Spleen (tissue), 7 donors: ENCODE measurements around the gene LYRM7.

Source experiments
- POLR2A ChIP-seq, 3 donors: fragments of 450-650 bp; IDR thresholded peaks; one replicate each; pipeline ENCODE4 v1.5.1; 2017; ENCODE audit warnings: antibody characterized with exemption in 3 of 3, mild to moderate bottlenecking in 1 of 3
- POLR2AphosphoS5 ChIP-seq, 3 donors: sonication (generic); formaldehyde crosslinking; IDR thresholded peaks; one replicate each; pipeline ENCODE4 v1.5.1; 2017; ENCODE audit warnings: antibody characterized with exemption in 3 of 3
- TF ChIP-seq, protein P1 (sequence below), 11 experiments: fragments of 200-600 bp in 7 of 11; fragments of 450-650 bp in 4 of 11; sonication (generic) in 4 of 11; IDR thresholded peaks in 8 of 11; conservative IDR thresholded peaks in 3 of 11; 1 replicate in 7 of 11; 2 replicates in 4 of 11; pipeline versions ENCODE4 v1.4.0 to v1.8.0; 2016 to 2021; ENCODE audit warnings: antibody characterized with exemption in 11 of 11, inconsistent platforms in 4 of 11, mild to moderate bottlenecking in 1 of 11
- donor health status: DM: no; HTN: no; CAD: no; lungs with moderate emphysema.
- donor health status: DM: no; HTN: no; CAD: no.
- donor health status: DM: no; HTN: no; CAD: no.

DNA sequence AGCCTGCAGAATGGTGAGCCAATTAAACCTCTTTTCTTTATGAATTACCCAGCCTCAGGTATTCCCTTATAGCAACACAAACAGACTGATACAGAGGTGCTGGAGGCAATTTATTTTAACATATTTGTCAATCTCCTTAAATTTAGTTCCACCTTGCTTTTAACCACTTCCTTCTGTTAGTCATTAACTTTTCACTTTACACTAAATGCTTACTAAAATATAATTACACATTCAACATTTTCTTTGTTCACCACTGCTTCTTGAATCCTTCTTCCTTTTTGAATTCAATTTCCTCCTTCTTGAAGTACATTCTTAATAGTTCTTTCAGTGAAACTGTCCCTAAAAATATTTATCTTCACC, 39.4 kb downstream of the LYRM7 start:
- no peak for TF ChIP-seq POLR2AphosphoS5 (IDR thresholded peaks at IDR 0.05)
- TF ChIP-seq, protein P1, sequence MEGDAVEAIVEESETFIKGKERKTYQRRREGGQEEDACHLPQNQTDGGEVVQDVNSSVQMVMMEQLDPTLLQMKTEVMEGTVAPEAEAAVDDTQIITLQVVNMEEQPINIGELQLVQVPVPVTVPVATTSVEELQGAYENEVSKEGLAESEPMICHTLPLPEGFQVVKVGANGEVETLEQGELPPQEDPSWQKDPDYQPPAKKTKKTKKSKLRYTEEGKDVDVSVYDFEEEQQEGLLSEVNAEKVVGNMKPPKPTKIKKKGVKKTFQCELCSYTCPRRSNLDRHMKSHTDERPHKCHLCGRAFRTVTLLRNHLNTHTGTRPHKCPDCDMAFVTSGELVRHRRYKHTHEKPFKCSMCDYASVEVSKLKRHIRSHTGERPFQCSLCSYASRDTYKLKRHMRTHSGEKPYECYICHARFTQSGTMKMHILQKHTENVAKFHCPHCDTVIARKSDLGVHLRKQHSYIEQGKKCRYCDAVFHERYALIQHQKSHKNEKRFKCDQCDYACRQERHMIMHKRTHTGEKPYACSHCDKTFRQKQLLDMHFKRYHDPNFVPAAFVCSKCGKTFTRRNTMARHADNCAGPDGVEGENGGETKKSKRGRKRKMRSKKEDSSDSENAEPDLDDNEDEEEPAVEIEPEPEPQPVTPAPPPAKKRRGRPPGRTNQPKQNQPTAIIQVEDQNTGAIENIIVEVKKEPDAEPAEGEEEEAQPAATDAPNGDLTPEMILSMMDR (IDR thresholded peaks at IDR 0.05 in 8 of 11, conservative IDR thresholded peaks at IDR 0.05 in 3 of 11), result no peak
- TF ChIP-seq POLR2A (IDR thresholded peaks at IDR 0.05), result no peak
